T-helper 1 cell treated with Interleukin-12 subunit alpha and Interleukin-12 subunit beta and Interleukin-4 antibody, amounts not matched to agents 30 μg/mL and 1 μg/mL, for 36 hours (primary cell): ENCODE measurements around the gene GTF3A.

Experiments used
- H3K27ac Mint-ChIP-seq: one replicate; pipeline ENCODE4 v1.8.0; 2021; ENCODE audit warnings: mild to moderate bottlenecking, mixed read lengths
- H3K27me3 Mint-ChIP-seq: one replicate; pipeline ENCODE4 v1.8.0; 2021; ENCODE audit warnings: low read depth, mixed read lengths
- H3K36me3 Mint-ChIP-seq: one replicate; pipeline ENCODE4 v1.8.0; 2021; ENCODE audit warnings: low read depth, mixed read lengths
- H3K4me1 Mint-ChIP-seq: one replicate; pipeline ENCODE4 v1.8.0; 2021; ENCODE audit warnings: low read depth, mixed read lengths
- H3K4me3 Mint-ChIP-seq: one replicate; pipeline ENCODE4 v1.8.0; 2021; ENCODE audit warnings: mild to moderate bottlenecking, moderate library complexity, mixed read lengths
- H3K9me3 Mint-ChIP-seq: one replicate; pipeline ENCODE4 v1.8.0; 2021; ENCODE audit warnings: mixed read lengths

Gene GTF3A

DNA sequence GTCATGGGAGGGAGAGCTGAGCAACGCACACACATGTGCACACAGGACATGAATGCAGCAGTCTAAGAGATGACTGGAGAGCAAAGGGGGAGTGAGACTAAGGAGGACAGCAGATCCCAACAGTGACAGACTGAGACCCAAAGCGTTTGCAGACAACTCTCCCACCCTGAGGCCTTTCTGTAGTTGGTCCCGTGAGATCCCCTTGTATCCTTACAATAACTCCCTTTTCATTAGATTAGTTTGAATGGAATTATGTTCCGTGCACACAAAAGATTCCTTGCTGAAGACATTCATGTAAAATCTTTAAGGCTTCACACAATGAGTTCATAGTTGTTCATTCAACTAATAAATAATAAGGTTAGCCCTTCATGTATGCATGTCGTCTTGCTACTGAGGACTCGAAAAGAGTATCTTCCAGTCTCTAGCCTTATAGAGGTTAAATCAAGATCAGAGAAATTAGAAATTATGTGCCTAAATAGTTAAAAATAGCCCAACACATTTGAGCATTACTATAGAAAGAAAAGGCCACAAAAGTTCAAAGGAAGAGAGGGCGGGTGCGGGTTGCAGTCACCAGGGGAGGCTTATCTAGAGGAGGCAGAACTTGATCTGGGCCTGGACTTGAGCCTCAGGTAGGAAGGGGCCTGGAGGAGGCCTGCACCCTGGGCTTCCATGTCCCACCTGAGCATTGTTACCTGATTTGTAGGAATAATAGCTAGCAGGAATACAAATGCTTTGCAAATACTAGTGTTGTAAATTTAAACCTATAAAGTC lies 3.1 kb upstream of the GTF3A start:
- peaks cover 16% of the 10 kb centered on the region for H3K4me1 Mint-ChIP-seq
- no peak overlapping the region for H3K27ac Mint-ChIP-seq
- H3K4me3 Mint-ChIP-seq, result no peak overlapping the region
- H3K9me3 Mint-ChIP-seq, result no peaks in the 10 kb centered on the region
- H3K36me3 Mint-ChIP-seq, result peaks cover 6% of the 10 kb centered on the region
- no peaks in the 10 kb centered on the region for H3K27me3 Mint-ChIP-seq

DNA sequence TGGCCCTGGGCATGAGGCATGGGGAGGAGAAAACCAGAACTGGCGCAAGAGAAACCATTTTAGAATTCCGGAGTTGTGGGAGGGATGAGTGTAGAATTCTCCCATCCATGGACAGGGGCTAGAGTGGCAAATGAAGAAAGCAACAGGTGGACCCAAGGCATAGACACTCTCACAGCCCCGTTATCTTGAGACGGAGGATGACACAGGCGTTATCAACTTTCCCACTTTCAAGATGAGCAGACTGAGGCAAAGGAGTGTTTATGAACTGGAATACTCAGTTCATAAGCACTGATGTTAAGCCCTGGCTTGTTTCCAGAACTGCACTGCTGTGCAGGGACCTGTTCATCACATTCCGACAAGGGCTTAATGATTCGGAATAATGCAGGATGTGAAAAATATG lies 1.1 kb upstream of the GTF3A start:
- peak overlapping the region; percentile 83 for H3K27ac Mint-ChIP-seq
- peaks cover 22% of the 10 kb centered on the region for H3K36me3 Mint-ChIP-seq
- peak overlapping the region; percentile 52 for H3K4me3 Mint-ChIP-seq
- no peaks in the 10 kb centered on the region for H3K27me3 Mint-ChIP-seq
- H3K9me3 Mint-ChIP-seq, result no peaks in the 10 kb centered on the region
- H3K4me1 Mint-ChIP-seq, result peaks cover 32% of the 10 kb centered on the region

DNA sequence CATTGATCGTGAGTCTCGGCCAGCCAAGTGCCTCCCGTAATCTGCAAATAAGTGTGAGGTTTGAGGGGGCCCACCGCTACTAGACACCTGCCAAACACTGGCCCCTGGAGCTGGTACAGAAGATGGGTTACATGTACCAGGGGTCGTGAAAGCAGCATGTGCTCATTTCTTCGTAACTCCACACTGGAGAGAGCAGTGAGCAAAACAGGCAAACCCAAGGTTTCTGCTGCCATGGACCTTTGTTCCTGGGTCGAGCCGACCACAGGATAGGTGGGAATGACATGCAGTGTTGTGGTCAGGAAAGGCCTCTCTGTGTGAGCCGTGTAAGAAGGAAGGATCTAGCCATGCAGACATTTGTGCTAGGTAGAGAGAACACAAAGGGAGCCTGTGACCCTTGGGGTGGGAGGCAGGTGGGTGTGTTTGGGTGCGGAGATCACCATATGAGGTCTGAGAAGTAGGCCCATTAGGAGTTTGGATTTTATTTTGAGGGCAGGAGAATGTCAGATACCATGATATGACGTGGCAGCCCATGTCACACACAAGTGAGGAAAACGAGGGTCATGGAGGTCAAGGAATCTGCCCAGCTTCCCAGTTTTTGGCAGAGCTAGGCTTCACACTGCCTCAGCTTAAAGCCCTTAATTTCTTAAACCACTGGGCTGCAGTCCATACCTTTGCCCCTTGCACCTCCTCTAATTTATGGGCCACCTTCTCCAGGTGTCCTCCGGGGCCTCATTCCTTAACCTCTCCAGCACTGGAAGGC lies 919 bp downstream of the GTF3A start:
- Mint-ChIP-seq H3K4me3 (peak overlapping the region; percentile 91), H3K4me1 (peaks cover 36% of the 10 kb centered on the region)

DNA sequence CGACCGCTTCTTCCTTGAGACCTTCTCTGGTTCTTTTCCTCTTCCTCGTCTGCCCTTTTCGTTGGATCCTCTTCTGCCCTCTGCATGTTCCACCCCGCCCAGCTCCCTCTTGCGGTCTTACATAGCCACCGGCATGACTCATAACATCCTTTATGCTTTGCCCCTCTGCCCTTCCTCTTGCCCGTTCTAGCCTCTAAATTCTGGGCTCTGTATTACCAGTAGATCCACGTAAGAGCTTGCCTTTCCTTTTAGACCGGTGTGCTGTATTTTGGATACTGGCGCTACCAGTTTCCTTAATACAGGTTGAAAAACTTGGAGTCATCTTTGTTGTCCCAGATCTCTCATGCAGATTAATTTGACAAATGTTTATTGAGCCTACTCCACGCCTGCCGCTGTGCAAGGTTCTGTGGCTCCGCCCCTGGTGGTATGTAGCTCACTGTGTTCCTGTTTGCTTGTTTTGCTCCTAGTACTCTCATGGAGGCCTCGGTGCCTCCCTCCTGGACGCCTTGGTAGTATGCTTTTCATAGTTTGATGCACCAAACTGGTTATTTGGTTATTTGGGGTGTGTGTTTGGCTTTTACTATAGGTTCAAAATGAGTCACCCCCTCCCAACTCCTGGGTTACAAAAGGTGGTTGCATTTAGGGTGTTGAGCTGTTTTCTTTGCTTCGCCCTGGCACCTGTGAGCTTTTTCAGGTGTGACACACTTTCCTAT lies 1.7 kb downstream of the GTF3A start:
- peaks cover 35% of the 10 kb centered on the region for H3K36me3 Mint-ChIP-seq
- H3K27ac Mint-ChIP-seq, result peak overlapping the region; percentile 97
- peak overlapping the region; percentile 91 for H3K4me3 Mint-ChIP-seq
- H3K27me3 Mint-ChIP-seq, result no peaks in the 10 kb centered on the region
- H3K4me1 Mint-ChIP-seq, result peaks cover 43% of the 10 kb centered on the region
- H3K9me3 Mint-ChIP-seq, result no peaks in the 10 kb centered on the region

More for the DNA sequence above, 919 bp downstream of the GTF3A start:
- H3K27me3 Mint-ChIP-seq, result no peaks in the 10 kb centered on the region
- peak overlapping the region; percentile 97 for H3K27ac Mint-ChIP-seq
- no peaks in the 10 kb centered on the region for H3K9me3 Mint-ChIP-seq
- peaks cover 28% of the 10 kb centered on the region for H3K36me3 Mint-ChIP-seq

DNA sequence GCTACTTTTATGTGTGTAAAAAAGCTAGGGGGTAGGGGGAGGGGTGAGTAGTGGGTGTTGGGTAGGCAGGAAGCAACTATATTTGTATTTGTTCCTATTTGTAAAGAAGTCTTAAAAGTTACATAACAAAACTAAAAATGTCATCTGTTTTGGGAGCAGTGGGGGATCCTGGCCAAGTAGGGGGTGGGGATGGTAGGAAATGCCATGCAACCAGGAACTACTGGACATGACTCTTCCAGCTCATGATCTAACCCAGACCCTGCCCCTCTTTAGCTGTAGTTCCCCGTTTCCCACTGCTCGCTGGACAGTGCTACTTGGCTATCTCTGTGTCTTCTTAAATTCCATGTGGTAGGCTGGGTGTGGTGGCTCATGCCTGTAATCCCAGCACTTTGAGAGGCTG lies 3.2 kb downstream of the GTF3A start:
- Mint-ChIP-seq H3K9me3 (no peaks in the 10 kb centered on the region), H3K27ac (peak overlapping the region; percentile 97), H3K4me3 (peak overlapping the region; percentile 91), H3K4me1 (peaks cover 51% of the 10 kb centered on the region), H3K27me3 (no peaks in the 10 kb centered on the region), H3K36me3 (peaks cover 47% of the 10 kb centered on the region)

DNA sequence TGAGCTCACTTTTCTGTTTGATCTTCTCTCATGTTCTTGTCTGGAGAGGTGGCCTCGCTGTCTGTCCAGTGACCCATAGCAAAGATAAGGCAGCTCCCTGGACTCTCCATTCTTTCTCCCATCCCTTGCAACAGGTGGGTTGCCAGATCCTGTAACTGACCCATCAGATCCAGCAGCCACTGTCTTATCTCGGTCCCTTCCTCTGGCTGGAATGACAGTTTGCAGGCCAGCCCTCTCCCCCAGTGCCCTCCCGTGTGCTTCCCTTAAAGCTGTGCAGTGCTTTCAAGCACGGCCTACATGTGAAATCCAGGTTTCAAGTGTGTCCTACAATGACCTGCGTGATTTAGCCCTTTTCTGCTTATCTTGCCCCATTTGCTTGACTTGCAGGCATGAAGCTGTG lies 3.7 kb downstream of the GTF3A start:
- Mint-ChIP-seq H3K27ac (peak overlapping the region; percentile 97), H3K36me3 (peaks cover 52% of the 10 kb centered on the region), H3K4me3 (peak overlapping the region; percentile 60), H3K27me3 (no peaks in the 10 kb centered on the region), H3K4me1 (peaks cover 50% of the 10 kb centered on the region), H3K9me3 (no peaks in the 10 kb centered on the region)

DNA sequence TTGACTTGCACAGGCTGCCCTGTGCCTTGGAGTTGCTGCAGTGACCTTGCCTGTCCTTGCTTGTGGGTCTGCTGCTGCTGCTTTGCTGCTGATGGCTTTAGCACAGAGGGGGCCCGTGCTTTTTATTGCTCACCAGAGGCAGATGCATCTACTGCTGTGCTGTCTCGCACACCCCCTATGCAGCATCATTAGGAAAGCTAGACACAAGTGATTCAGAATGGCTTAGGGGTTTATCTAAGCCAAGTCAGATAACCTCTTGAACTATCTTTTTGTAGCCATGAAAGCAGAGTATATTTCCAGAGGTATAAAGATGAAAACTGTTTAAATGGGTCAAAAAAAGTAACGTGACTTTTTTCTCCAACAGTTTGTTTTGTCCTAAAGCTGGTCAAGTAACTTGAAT lies 7.8 kb downstream of the GTF3A start:
- H3K27ac Mint-ChIP-seq, result no peak overlapping the region
- no peak overlapping the region for H3K4me3 Mint-ChIP-seq
- peaks cover 58% of the 10 kb centered on the region for H3K36me3 Mint-ChIP-seq
- H3K27me3 Mint-ChIP-seq, result no peaks in the 10 kb centered on the region
- H3K4me1 Mint-ChIP-seq, result peaks cover 37% of the 10 kb centered on the region
- no peaks in the 10 kb centered on the region for H3K9me3 Mint-ChIP-seq

DNA sequence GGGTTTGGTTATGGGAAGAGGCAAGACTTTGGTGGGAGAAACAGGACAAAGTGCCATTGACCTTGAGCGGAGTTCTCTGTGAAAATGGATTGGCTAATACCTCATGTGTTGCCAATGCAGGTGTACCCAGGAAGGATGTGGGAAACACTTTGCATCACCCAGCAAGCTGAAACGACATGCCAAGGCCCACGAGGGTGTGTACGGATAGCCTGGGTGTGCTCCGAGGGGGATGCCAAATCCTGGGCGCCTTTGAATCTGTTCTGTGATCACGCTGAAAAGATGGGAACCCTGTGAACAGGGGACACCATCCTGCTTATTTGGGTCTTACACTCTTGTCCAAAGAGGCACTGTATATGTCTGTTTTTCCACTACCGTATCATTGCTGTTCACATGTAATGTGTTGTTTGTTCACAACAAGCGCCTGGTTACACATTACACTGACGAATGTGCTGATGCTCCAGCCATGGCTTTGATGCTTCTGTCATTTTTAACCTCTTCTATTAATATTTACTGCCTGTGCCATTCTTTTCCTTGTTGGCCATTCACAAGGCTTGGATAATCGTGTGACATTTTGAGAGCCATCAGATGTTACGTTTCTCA lies 8.3 kb downstream of the GTF3A start:
- Mint-ChIP-seq H3K4me1 (peaks cover 37% of the 10 kb centered on the region), H3K9me3 (no peaks in the 10 kb centered on the region), H3K27ac (no peak overlapping the region), H3K36me3 (peaks cover 58% of the 10 kb centered on the region), H3K27me3 (no peaks in the 10 kb centered on the region), H3K4me3 (no peak overlapping the region)

DNA sequence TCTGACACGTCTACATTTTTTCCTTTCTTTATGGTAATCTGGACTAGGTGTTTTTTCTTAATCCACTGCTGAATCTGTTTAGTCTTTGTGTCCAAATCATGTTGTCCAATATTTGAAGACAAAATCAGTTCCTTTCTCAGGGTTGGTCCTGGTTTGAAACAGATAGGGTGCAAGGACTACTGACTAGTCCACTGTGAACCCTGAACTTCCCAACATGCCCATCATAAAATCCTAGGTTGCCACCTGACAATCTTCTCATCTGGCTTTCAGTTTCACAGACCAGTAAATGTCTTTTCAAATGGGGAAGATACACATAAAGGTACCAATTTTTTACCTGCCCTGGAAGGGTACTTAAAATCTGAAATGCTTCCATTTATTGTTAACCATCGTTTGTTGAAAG lies 12.7 kb downstream of the GTF3A start:
- Mint-ChIP-seq H3K27ac (no peak overlapping the region), H3K36me3 (peaks cover 60% of the 10 kb centered on the region)

DNA sequence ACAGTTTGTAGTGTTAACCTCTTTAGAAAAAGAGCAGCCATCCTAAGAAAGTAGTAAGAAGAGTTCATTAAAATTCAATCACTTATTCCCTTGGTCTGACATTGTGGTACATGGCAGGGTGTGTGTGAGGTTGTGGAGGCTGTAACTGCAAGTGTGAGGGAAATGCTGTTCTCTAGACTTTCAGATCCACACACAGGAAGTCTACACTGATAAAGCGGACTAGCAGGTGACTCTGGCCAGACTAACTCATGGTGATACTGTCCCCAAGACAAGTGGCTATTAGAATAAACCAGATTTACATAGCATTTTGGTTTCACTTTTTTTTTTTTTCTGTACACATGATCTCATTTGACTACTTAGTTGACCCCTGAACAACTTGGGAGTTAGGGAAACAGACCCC lies 16.0 kb downstream of the GTF3A start:
- peaks cover 45% of the 10 kb centered on the region for H3K4me1 Mint-ChIP-seq
- H3K9me3 Mint-ChIP-seq, result no peaks in the 10 kb centered on the region
- no peak overlapping the region for H3K4me3 Mint-ChIP-seq
- H3K27ac Mint-ChIP-seq, result no peak overlapping the region
- H3K27me3 Mint-ChIP-seq, result no peaks in the 10 kb centered on the region
- peaks cover 49% of the 10 kb centered on the region for H3K36me3 Mint-ChIP-seq

More for the DNA sequence above, 12.7 kb downstream of the GTF3A start:
- Mint-ChIP-seq H3K4me1 (peaks cover 39% of the 10 kb centered on the region), H3K9me3 (no peaks in the 10 kb centered on the region), H3K27me3 (no peaks in the 10 kb centered on the region), H3K4me3 (no peak overlapping the region)

DNA sequence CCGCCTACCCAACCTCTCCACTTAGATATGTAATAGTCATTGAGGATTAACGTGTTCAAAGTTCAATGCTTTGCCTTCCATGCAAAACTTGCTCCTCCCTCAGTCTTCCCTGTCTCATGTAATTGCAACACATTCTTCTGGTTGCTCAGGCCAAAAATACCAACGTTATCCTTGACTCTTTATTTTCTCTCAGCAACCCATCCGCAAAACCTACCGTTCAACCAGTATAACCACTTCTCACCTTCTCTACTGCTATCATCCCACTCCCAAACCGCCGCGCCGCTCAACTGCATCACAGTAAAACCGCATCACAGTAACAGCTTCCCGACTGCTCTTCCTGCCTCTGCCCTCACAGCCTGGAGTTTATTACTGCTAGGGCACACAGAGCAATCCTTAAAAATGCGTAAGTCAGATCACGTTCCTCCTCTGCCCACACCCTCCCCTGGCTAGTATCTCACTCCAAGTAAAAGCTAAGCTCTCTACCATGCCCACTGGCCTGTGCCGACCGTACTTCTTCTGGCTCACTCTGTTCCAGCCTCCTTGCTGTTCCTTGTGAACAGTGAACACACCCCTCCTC lies 17.7 kb downstream of the GTF3A start:
- peak overlapping the region; percentile 45 for H3K4me3 Mint-ChIP-seq
- H3K36me3 Mint-ChIP-seq, result peaks cover 46% of the 10 kb centered on the region
- H3K9me3 Mint-ChIP-seq, result no peaks in the 10 kb centered on the region
- no peaks in the 10 kb centered on the region for H3K27me3 Mint-ChIP-seq
- peaks cover 54% of the 10 kb centered on the region for H3K4me1 Mint-ChIP-seq
- H3K27ac Mint-ChIP-seq, result peak overlapping the region; percentile 77

DNA sequence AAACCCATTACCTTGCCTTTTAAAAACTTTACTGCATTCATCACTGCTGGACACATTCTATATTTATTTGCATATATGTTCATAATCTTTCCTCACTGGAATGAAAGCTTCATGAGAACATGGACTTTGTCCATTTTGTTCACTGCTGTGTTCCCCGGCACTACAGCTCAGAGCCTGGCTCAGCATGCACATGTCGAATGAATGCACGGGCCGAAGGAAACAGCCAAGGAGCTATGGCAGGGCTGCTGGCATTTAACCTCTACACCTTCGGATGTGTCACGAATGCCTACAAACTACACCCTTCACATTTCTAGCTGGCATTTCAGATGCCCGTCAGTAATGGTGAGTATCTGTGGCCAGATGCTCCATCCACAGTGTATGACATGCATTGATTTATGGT lies 18.4 kb downstream of the GTF3A start:
- Mint-ChIP-seq H3K4me3 (peak overlapping the region; percentile 45), H3K27me3 (no peaks in the 10 kb centered on the region), H3K27ac (peak overlapping the region; percentile 77), H3K36me3 (peaks cover 43% of the 10 kb centered on the region), H3K9me3 (no peaks in the 10 kb centered on the region), H3K4me1 (peaks cover 53% of the 10 kb centered on the region)

DNA sequence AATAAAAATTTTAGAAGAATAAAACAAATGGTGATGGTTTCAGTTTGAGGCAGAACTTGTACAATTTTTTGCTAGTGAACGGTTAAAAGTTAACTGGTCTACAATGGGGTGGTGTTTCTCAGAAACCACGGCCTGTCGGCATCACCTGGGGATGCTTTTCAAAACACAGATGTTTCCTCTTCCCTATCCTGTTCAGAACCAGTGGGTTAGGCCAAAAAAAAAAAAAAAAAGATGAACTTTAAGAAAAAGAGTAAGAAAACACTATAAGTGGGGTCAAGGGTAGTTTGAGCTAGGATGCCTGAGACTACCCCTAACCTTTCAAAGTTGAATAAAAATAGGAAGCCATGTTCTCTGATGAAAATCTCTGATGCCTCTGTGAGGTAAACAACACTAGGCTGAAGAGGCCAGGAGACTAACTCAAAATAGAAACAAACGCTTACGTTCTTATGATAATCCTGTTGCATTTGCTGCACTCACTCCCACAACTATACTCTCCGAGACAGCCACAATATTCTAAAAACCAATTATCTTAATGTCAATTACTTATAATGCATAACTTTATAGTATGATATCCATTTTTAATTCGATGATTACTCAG lies 22.7 kb downstream of the GTF3A start:
- Mint-ChIP-seq H3K9me3 (no peaks in the 10 kb centered on the region), H3K27me3 (no peaks in the 10 kb centered on the region), H3K4me3 (peak overlapping the region; percentile 79), H3K4me1 (peaks cover 56% of the 10 kb centered on the region), H3K27ac (peak overlapping the region; percentile 93), H3K36me3 (peaks cover 27% of the 10 kb centered on the region)

DNA sequence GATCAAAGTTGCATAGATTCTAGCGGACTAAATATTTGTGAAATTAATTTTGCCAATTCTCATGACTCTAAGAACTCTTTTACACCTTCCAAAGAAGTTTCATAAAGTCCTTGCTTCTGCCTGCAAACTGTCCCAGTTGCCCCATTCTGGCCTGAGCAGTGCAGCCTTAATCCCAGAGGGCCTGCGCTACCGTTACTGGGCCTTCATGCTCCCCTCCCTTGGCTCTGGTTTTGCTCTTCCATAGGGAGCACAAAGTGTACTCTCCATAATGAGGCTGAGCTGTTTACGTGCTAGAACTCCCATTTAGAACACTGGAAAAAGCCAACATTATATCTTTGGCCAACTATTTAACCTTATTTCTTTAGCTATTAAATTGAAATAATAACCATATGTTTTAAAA lies 23.9 kb downstream of the GTF3A start:
- peak overlapping the region; percentile 7 for H3K4me3 Mint-ChIP-seq
- H3K4me1 Mint-ChIP-seq, result peaks cover 48% of the 10 kb centered on the region
- no peaks in the 10 kb centered on the region for H3K27me3 Mint-ChIP-seq
- peaks cover 20% of the 10 kb centered on the region for H3K36me3 Mint-ChIP-seq
- peak overlapping the region; percentile 45 for H3K27ac Mint-ChIP-seq
- H3K9me3 Mint-ChIP-seq, result no peaks in the 10 kb centered on the region
